ENCODE results near the gene LPP. TPM values are rescaled to one million over a fixed set of nuclear protein-coding genes. Genes with fewer than 3 reads are reported as not detected.

Gene LPP
- polyA plus RNA-seq, 2 donors, result 10.5 to 12.9 TPM

DNA sequence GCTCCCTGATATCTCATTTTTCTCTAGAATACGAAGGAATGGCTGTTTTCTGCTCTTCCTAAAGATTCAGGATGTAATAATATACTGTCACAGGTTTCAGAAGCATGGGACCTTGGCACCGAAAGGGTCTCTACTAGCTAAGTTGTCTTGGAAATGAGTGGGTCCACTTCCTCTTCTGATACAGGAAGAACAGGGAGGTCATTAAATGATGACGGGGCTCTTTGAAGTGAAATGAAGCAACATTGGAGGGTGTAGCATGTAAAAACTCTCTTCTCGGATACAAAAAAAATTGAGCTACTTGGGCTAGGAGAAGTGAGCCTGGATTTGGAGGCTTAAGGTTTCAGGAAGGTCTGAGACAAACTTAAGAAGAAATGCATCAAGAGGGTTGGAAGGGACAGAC is 668.0 kb downstream of the LPP start:
- no peaks in the 10 kb centered on the region for H3K36me3 ChIP-seq (ENCODE audit: control insufficient read depth in 2 of 2, insufficient read depth in 2 of 2, low read length in 1 of 2)
- no peaks in the 10 kb centered on the region for H3K9me3 ChIP-seq (ENCODE audit: control insufficient read depth in 2 of 2, insufficient read depth in 1 of 2, low read depth in 1 of 2, low read length in 1 of 2)
- no peaks in the 10 kb centered on the region for H3K27me3 ChIP-seq (ENCODE audit: control insufficient read depth in 1 of 2, insufficient read depth in 2 of 2, low read length in 2 of 2)
- no peak overlapping the region for H3K4me3 ChIP-seq (ENCODE audit: low read depth in 1 of 2, low read length in 2 of 2)
- no peak overlapping the region for H3K27ac ChIP-seq (ENCODE audit: low read depth in 2 of 2, low read length in 1 of 2)
- H3K4me1 ChIP-seq (ENCODE audit: control insufficient read depth in 2 of 2, insufficient read depth in 2 of 2, low read length in 1 of 2), result no peaks in the 10 kb centered on the region
- 89 to 95% methylated on average over 4 of the region's 4 CpGs for WGBS, 2 donors

DNA sequence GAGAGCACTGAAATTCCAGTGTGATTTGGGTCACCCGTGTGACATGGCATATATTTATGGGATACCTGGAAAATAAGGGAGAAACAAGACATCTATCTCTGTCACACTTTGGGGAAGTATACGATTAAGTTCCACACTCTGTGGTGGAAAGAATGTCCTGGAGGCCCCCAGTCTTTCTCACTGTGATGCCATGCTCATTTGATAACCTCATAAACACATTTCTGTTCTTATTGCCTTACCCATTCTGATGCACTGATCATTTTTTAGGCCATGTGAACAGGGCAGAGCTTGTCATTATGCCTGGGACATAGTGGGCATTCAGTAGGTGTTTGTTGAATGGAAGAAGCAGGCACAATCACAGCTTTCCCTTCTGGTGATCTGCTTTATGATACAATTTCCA is 668.5 kb downstream of the LPP start:
- 80 to 83% methylated on average over 2 of the region's 2 CpGs for WGBS, 2 donors

DNA sequence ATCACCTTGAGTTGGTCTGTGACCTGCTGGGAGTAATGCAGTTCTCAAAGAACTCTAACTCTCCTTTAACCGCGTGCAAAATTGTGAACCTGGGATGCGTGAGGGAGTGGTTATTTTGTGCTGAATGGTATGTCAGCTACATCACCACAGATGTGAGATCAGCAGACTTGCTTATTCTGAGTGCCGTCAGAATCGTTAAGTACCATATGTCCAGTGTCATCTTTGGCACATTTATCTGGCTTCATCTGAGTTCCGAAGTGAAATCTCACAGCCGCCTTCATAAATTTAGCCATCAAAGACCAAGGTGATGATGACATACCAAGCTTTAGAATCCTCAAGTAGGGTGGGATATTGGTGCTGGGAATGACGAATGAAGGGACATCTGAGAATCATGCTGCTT is 670.6 kb downstream of the LPP start:
- 86 to 87% methylated on average over 8 of the region's 8 CpGs for WGBS, 2 donors
- H3K9me3 ChIP-seq (ENCODE audit: control insufficient read depth in 2 of 2, insufficient read depth in 1 of 2, low read depth in 1 of 2, low read length in 1 of 2), result no peaks in the 10 kb centered on the region
- H3K27ac ChIP-seq (ENCODE audit: low read depth in 2 of 2, low read length in 1 of 2), result no peak overlapping the region
- H3K4me1 ChIP-seq (ENCODE audit: control insufficient read depth in 2 of 2, insufficient read depth in 2 of 2, low read length in 1 of 2), result no peaks in the 10 kb centered on the region
- no peaks in the 10 kb centered on the region for H3K27me3 ChIP-seq (ENCODE audit: control insufficient read depth in 1 of 2, insufficient read depth in 2 of 2, low read length in 2 of 2)
- no peak overlapping the region for H3K4me3 ChIP-seq (ENCODE audit: low read depth in 1 of 2, low read length in 2 of 2)
- no peaks in the 10 kb centered on the region for H3K36me3 ChIP-seq (ENCODE audit: control insufficient read depth in 2 of 2, insufficient read depth in 2 of 2, low read length in 1 of 2)

More for the DNA sequence above, 668.5 kb downstream of the LPP start:
- Histone ChIP-seq H3K4me1 (ENCODE audit: control insufficient read depth in 2 of 2, insufficient read depth in 2 of 2, low read length in 1 of 2) (no peaks in the 10 kb centered on the region), H3K27me3 (ENCODE audit: control insufficient read depth in 1 of 2, insufficient read depth in 2 of 2, low read length in 2 of 2) (no peaks in the 10 kb centered on the region), H3K36me3 (ENCODE audit: control insufficient read depth in 2 of 2, insufficient read depth in 2 of 2, low read length in 1 of 2) (no peaks in the 10 kb centered on the region), H3K9me3 (ENCODE audit: control insufficient read depth in 2 of 2, insufficient read depth in 1 of 2, low read depth in 1 of 2, low read length in 1 of 2) (no peaks in the 10 kb centered on the region), H3K27ac (ENCODE audit: low read depth in 2 of 2, low read length in 1 of 2) (no peak overlapping the region), H3K4me3 (ENCODE audit: low read depth in 1 of 2, low read length in 2 of 2) (no peak overlapping the region)

DNA sequence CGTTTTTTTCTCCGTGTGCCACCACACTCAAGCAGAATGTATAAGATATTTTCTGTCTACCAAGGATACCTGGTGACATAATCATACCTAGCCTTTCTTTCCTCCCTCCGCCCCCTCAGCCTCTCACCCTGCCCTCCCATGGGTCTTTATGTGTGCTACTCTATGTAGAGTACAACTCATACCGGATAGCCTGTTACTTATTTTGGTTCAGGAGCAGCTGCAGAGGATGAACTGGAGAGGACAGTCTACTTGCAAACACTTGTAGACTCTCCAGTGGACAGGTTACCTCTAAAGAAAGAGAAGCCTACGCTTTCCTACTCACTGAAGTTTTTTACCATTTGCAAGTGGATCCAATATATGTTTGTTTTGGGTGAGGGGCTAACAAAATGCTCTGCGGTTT is 671.9 kb downstream of the LPP start:
- Histone ChIP-seq H3K36me3 (ENCODE audit: control insufficient read depth in 2 of 2, insufficient read depth in 2 of 2, low read length in 1 of 2) (no peaks in the 10 kb centered on the region), H3K9me3 (ENCODE audit: control insufficient read depth in 2 of 2, insufficient read depth in 1 of 2, low read depth in 1 of 2, low read length in 1 of 2) (no peaks in the 10 kb centered on the region), H3K27me3 (ENCODE audit: control insufficient read depth in 1 of 2, insufficient read depth in 2 of 2, low read length in 2 of 2) (no peaks in the 10 kb centered on the region), H3K4me3 (ENCODE audit: low read depth in 1 of 2, low read length in 2 of 2) (no peak overlapping the region), H3K27ac (ENCODE audit: low read depth in 2 of 2, low read length in 1 of 2) (no peak overlapping the region), H3K4me1 (ENCODE audit: control insufficient read depth in 2 of 2, insufficient read depth in 2 of 2, low read length in 1 of 2) (no peaks in the 10 kb centered on the region)
- WGBS, 2 donors, result 95 to 99% methylated on average over 6 of the region's 6 CpGs

DNA sequence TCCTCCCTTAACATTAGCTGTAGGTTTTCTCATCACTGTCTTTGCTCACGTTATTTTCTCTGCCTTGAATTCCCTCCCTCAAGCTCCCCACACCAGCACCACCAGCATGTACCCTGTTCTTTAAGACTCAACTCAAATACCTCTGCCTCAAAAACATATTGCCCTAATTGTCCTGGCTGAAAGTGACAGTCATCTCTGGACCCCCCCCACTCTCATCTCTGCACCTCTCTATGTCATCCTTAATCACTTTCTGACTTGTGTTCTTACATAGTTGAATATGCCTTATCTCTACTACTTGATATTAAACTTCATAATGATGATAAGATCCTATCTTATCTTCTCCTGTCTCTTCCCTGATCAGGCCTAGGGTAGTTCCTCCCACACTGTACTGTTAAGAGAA is 672.6 kb downstream of the LPP start:
- Histone ChIP-seq H3K9me3 (ENCODE audit: control insufficient read depth in 2 of 2, insufficient read depth in 1 of 2, low read depth in 1 of 2, low read length in 1 of 2) (no peaks in the 10 kb centered on the region), H3K4me3 (ENCODE audit: low read depth in 1 of 2, low read length in 2 of 2) (no peak overlapping the region), H3K27me3 (ENCODE audit: control insufficient read depth in 1 of 2, insufficient read depth in 2 of 2, low read length in 2 of 2) (no peaks in the 10 kb centered on the region), H3K27ac (ENCODE audit: low read depth in 2 of 2, low read length in 1 of 2) (no peak overlapping the region), H3K4me1 (ENCODE audit: control insufficient read depth in 2 of 2, insufficient read depth in 2 of 2, low read length in 1 of 2) (no peaks in the 10 kb centered on the region), H3K36me3 (ENCODE audit: control insufficient read depth in 2 of 2, insufficient read depth in 2 of 2, low read length in 1 of 2) (no peaks in the 10 kb centered on the region)
- WGBS, 2 donors, result 84 to 85% methylated on average over 1 of the region's 1 CpG

DNA sequence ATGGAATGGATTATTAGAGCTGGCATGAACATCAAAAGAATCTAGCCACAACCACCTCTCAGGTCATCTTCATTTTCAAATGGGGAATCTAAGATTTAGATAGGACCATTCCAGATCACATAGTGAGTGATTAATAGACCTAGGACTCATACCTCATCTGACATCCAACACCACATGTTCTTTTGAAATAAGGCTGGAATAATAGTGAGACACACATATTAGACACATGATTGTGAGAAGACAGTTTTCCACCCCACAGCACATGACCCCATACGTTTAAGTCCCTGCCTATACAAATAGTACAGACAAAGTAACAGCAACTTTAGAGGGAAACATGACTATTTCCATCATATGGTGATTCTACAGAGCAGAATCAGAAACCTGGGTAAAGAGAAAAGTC is 673.1 kb downstream of the LPP start:
- H3K36me3 ChIP-seq (ENCODE audit: control insufficient read depth in 2 of 2, insufficient read depth in 2 of 2, low read length in 1 of 2), result no peaks in the 10 kb centered on the region
- no peaks in the 10 kb centered on the region for H3K9me3 ChIP-seq (ENCODE audit: control insufficient read depth in 2 of 2, insufficient read depth in 1 of 2, low read depth in 1 of 2, low read length in 1 of 2)
- H3K27me3 ChIP-seq (ENCODE audit: control insufficient read depth in 1 of 2, insufficient read depth in 2 of 2, low read length in 2 of 2), result no peaks in the 10 kb centered on the region
- H3K27ac ChIP-seq (ENCODE audit: low read depth in 2 of 2, low read length in 1 of 2), result no peak overlapping the region
- H3K4me1 ChIP-seq (ENCODE audit: control insufficient read depth in 2 of 2, insufficient read depth in 2 of 2, low read length in 1 of 2), result no peaks in the 10 kb centered on the region
- WGBS, 2 donors, result 85 to 90% methylated on average over 1 of the region's 1 CpG
- H3K4me3 ChIP-seq (ENCODE audit: low read depth in 1 of 2, low read length in 2 of 2), result no peak overlapping the region

DNA sequence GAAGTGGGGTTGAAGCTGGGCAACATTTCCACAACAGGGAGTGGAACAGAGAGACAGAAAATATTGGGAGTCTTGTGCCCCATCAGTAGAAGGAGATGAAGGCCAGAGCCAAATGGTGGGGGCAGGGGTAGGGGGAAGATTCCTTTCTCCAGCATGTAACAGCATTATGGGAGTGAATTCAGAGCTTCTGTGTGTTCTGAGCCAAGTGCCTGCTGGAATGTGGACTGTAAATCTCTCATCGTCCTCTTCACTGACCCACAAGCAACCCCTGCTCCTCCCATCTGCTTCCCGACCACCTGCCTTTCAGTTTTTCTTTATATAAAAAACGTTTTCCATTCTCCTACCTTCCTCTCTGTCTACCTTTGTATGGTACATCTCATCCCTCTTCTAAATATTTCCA is 673.6 kb downstream of the LPP start:
- 62 to 75% methylated on average over 3 of the region's 3 CpGs for WGBS, 2 donors
- Histone ChIP-seq H3K9me3 (ENCODE audit: control insufficient read depth in 2 of 2, insufficient read depth in 1 of 2, low read depth in 1 of 2, low read length in 1 of 2) (no peaks in the 10 kb centered on the region), H3K27ac (ENCODE audit: low read depth in 2 of 2, low read length in 1 of 2) (no peak overlapping the region), H3K4me3 (ENCODE audit: low read depth in 1 of 2, low read length in 2 of 2) (no peak overlapping the region), H3K36me3 (ENCODE audit: control insufficient read depth in 2 of 2, insufficient read depth in 2 of 2, low read length in 1 of 2) (no peaks in the 10 kb centered on the region), H3K4me1 (ENCODE audit: control insufficient read depth in 2 of 2, insufficient read depth in 2 of 2, low read length in 1 of 2) (no peaks in the 10 kb centered on the region), H3K27me3 (ENCODE audit: control insufficient read depth in 1 of 2, insufficient read depth in 2 of 2, low read length in 2 of 2) (no peaks in the 10 kb centered on the region)

DNA sequence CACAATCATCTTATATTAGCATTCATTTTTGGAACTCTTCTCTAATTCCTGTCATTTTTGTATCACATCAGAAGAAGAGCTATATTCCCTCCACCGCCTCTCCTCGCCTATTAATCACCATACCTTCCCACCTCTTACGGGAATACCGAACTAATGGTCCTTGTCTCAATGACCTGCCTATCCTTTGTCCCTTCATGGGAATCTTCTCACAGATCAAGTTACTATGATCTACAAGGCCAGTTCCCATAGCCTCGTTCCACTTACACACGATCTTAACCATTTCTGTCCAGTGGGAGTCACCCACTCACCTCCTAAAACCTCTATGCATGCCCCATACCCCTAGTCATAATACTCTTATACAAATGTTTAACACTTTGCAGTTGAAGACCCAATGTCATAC is 675.2 kb downstream of the LPP start:
- no peak overlapping the region for H3K27ac ChIP-seq (ENCODE audit: low read depth in 2 of 2, low read length in 1 of 2)
- no peaks in the 10 kb centered on the region for H3K27me3 ChIP-seq (ENCODE audit: control insufficient read depth in 1 of 2, insufficient read depth in 2 of 2, low read length in 2 of 2)
- 94 to 96% methylated on average over 6 of the region's 6 CpGs for WGBS, 2 donors
- no peaks in the 10 kb centered on the region for H3K4me1 ChIP-seq (ENCODE audit: control insufficient read depth in 2 of 2, insufficient read depth in 2 of 2, low read length in 1 of 2)
- no peaks in the 10 kb centered on the region for H3K9me3 ChIP-seq (ENCODE audit: control insufficient read depth in 2 of 2, insufficient read depth in 1 of 2, low read depth in 1 of 2, low read length in 1 of 2)
- no peak overlapping the region for H3K4me3 ChIP-seq (ENCODE audit: low read depth in 1 of 2, low read length in 2 of 2)
- no peaks in the 10 kb centered on the region for H3K36me3 ChIP-seq (ENCODE audit: control insufficient read depth in 2 of 2, insufficient read depth in 2 of 2, low read length in 1 of 2)

DNA sequence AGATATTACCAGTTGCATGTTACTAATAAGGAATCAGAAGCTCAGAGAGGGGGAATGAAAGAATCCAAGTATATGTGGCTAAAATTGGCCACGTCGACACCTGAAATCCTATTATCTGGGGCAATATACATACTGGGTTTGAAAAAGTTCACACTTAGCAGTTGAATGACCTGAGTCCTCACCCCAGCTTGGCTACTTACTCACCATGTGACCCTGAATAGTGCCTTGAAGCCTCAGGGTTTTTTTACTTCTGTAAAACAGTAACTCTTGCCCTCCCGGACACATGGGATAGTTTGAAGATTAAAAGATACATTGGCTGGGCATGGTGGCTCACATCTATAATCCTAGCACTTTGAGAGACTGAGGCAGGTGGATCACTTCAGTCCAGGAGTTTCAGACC is 675.6 kb downstream of the LPP start:
- no peaks in the 10 kb centered on the region for H3K9me3 ChIP-seq (ENCODE audit: control insufficient read depth in 2 of 2, insufficient read depth in 1 of 2, low read depth in 1 of 2, low read length in 1 of 2)
- 88 to 89% methylated on average over 3 of the region's 3 CpGs for WGBS, 2 donors
- H3K4me1 ChIP-seq (ENCODE audit: control insufficient read depth in 2 of 2, insufficient read depth in 2 of 2, low read length in 1 of 2), result peaks cover 0 to 2% of the 10 kb centered on the region in 2 donors
- no peak overlapping the region for H3K4me3 ChIP-seq (ENCODE audit: low read depth in 1 of 2, low read length in 2 of 2)
- no peaks in the 10 kb centered on the region for H3K36me3 ChIP-seq (ENCODE audit: control insufficient read depth in 2 of 2, insufficient read depth in 2 of 2, low read length in 1 of 2)
- H3K27ac ChIP-seq (ENCODE audit: low read depth in 2 of 2, low read length in 1 of 2), result no peak overlapping the region
- no peaks in the 10 kb centered on the region for H3K27me3 ChIP-seq (ENCODE audit: control insufficient read depth in 1 of 2, insufficient read depth in 2 of 2, low read length in 2 of 2)

DNA sequence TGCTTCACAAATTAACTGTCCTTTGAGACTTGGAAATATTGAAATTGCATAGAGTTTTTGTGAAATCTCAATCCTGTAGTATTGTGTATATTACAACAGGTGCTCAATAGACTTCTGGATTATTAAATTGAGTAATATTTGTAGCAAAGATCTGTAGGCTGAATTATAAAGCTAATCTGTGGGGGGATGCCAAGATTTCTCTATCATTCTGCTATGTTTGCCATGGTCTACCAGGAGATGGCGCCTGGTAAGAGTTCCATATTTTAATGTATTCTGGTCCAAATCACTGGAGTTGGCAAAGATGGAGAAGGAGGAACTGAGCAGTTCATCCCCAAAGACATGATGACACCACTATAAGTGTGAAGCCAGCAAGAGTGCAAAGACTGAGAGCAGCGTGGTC is 676.9 kb downstream of the LPP start:
- Histone ChIP-seq H3K36me3 (ENCODE audit: control insufficient read depth in 2 of 2, insufficient read depth in 2 of 2, low read length in 1 of 2) (no peaks in the 10 kb centered on the region), H3K27me3 (ENCODE audit: control insufficient read depth in 1 of 2, insufficient read depth in 2 of 2, low read length in 2 of 2) (no peaks in the 10 kb centered on the region), H3K9me3 (ENCODE audit: control insufficient read depth in 2 of 2, insufficient read depth in 1 of 2, low read depth in 1 of 2, low read length in 1 of 2) (no peaks in the 10 kb centered on the region), H3K4me1 (ENCODE audit: control insufficient read depth in 2 of 2, insufficient read depth in 2 of 2, low read length in 1 of 2) (peaks cover 0 to 2% of the 10 kb centered on the region in 2 donors), H3K27ac (ENCODE audit: low read depth in 2 of 2, low read length in 1 of 2) (peak overlapping the region in 1 of 2 donors; percentile 34), H3K4me3 (ENCODE audit: low read depth in 1 of 2, low read length in 2 of 2) (no peak overlapping the region)
- WGBS, 2 donors, result 89 to 92% methylated on average over 2 of the region's 2 CpGs
